ENCODE data around the gene MYBPC1. TPM values are rescaled to one million over a fixed set of nuclear protein-coding genes. Genes with fewer than 3 reads are reported as not detected.

Gene MYBPC1
- polyA plus RNA-seq, 3 donors = 0.39 to 1.7 TPM; not detected in 1

DNA sequence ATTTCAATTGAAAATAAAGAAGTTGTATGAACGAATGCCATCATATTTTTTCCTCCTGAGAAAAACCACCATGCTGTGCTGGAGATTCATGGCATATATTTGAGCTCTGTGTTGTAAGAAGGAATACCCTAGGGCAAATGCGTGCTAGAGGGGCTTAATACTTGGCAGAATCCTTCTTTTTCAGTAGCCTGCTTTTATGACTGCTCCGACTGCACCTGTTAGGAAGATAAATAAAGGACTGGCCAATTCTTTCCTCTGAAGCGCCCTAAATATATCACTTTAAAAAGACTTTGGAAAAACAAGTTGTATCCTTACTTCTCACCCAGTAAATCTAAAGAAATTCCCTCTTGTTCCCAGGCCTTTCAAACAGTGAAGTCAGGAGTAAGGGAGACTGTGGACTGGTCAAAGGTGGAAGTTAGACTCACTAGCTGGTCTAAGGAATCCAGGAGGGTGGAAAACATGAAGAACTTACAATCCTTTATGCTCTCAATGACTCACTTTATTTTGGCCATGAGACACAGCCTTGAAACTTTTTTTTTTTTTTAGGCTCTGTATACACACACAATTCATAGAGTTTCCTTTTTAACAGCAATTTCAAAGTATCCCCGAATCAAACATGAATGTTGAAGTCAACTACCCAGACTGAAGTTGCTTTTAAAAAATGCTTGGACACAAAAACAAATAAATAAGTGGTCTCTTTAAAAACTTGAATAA is 5.2 kb downstream of the MYBPC1 start:
- no peak for DNase-seq

DNA sequence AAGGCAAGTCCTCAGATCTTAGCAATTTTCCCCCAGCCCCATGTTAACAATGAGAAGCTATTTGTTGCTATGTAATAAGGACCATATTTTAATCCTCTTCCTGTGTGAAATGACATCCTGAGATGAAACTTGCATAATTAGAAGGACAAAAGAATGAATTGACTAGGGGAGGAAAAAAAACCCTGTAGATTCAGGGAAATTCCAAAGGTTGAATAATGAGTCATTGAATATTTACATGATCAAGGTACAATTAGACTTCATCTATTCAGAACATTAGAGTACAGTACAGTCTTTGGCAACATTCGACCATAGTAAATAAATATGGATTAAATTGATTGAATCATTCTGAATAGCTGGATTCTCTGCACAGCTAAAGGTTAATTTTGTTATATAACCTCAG is 9.4 kb downstream of the MYBPC1 start:
- no peak for DNase-seq

DNA sequence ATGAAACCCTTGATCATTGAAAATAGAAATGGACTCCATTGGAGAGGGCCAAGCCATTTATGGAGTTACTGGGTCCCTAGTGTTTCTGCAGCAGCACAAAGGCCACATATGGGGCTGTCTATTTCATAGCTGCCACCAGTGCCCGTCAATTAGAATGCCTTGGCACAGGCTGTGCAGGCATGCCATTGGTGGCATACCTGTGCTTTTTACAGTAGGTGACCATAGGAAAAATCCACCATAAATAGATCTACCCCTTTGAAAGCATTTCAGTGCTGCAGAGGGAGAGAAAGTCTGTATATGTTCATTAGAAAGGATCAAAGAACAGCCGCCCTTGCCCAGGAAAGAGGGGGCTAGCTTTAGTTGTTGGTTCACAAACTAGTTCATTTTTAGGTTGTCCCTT is 13.1 kb downstream of the MYBPC1 start:
- no peak for DNase-seq

DNA sequence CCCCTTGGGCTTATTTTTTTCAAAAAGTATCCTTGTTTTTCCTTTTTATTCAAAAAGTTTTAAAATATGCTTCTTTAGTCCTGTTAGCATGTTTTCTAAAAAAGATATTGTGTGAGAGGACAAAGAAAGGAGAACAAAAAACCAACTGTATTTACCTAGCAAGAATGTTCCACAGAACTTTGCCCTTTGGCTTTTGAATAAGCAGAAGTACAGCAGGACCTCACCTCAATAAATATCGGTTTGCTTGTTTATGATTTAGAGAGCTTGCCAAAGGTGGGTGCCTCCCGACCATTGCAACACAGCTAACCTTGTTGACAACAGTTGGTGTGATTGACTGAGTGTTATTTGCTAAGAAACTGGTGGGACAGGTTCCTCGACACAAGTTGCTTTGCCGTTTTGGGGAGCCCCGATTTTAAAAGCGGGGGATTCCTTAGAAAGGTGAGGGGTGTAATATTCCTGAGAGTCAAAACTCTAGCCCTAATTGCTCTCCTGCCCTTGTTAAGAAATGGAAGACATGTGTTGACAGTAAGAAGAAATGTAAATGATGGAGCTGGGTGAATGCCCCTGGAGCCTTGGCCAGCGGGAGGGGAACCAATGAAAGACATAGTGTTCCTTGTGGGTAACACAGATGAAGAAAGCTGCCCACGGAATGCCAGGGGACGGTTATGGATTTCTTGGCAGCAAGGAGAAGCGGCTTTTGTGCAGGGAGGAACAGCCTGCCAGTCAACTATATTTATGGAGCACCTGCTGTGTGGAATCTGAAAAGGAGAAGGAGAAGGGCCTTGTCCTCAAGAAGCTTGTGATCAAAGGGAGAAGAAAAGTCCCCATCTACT is 13.7 kb downstream of the MYBPC1 start:
- DNase-seq = no peak

DNA sequence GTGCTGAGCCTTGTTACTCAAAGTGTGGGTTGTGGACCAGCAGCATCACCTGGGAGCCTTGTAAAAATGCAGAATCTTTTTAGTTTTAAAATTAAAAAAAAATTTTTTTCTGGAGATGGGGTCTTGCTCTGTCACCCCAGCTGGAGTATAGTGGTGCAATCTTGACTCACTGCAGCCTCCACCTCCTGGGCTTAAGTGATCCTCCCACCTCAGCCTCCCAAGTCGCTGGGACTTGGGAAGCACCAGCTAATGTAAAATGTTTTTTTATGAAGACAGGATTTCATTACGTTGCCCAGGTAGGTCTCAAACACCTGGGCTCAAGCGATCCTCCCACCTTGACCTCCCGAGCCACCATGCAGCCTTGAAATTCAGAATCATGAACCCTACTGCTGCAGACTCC is 14.4 kb downstream of the MYBPC1 start:
- no peak for DNase-seq

DNA sequence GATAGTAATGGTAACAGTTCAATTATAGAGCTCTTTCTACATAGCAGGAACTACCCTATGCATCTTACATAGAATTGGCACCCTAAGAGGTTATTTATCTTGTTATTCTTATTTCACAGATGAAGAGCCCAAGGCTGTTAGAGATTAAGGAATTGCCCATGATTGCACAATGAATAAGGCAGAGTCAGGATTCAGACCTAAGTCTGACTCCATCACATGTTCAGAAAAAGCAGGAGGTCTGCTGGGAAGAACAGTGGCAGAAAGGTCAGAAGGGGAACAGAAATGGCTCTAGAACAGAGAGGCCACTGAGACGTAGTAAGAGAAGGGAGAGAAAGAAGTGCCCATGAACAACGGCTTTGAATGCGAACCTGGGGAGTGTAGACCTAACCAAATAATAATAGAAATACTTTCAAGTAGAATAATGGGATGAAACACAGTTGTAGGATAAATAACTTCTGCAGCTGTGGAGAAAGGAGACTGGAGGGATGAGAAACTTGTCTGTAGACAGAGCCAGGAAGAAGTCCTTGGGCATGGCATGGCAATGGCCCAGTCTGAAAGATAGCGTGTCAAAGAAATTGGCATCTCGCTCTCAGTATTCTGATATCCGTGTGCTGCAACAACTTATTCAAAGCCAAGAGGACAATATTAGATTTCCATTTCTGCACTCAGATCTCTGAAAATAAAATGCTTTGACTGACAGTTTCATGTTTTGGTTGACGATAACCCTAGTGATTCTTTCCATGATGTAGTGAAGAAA is 17.6 kb downstream of the MYBPC1 start:
- DNase-seq = no peak

DNA sequence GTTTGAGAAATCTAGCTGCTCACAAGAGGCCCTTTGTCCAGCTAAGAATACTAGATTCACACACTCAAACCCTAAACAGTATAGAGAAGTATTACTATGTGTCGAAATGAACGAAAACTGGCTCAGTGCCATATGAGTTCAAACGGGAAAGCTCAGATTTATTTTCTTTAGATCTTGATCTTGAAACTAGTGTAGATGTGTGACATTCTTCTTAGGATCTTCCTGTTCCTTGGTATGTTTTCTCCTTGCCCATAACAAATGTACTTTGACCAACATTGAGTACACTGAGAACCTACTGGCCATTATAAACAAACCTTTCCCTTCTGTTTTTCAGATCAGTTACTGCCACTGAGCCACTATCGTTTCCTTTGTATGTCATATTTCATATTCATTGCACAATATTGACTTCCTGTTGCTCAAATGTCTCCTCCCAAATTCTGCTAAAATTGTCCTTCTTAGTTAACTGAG is 21.3 kb downstream of the MYBPC1 start:
- DNase-seq = no peak

DNA sequence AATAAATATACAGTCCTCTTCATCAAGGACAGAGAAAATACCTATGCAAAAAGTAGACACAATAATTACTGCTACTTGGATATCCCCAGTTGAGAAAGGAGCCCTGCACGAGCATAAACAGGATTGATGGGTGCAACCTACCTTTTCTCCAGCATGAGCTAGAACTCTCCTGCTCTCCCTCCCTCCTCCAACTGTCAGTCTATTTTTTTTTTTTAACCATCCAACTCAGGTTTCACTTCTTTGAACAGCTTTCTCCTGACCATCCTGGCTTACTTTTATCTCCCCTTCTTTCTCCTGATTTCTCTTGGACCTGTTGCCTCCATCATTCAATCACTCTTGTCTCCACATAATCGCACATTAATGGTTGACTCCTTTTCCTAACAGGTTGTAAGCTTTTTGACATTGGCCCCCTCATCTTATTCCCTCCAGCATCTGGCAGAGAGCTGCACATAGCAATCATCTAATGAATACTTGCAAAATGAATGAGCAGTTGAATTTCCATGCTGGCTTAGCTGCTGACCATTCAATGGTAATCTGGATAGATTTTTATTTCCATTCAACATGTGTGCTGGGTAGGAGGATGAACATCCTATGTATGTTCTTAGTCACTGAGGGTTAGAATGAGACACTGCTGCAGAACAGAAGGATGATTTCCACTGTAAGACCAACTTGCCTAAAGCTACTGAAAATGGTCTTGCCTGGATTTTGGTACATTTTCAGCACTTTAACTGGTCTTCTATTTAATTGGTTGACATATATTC is 24.4 kb downstream of the MYBPC1 start:
- DNase-seq = no peak

DNA sequence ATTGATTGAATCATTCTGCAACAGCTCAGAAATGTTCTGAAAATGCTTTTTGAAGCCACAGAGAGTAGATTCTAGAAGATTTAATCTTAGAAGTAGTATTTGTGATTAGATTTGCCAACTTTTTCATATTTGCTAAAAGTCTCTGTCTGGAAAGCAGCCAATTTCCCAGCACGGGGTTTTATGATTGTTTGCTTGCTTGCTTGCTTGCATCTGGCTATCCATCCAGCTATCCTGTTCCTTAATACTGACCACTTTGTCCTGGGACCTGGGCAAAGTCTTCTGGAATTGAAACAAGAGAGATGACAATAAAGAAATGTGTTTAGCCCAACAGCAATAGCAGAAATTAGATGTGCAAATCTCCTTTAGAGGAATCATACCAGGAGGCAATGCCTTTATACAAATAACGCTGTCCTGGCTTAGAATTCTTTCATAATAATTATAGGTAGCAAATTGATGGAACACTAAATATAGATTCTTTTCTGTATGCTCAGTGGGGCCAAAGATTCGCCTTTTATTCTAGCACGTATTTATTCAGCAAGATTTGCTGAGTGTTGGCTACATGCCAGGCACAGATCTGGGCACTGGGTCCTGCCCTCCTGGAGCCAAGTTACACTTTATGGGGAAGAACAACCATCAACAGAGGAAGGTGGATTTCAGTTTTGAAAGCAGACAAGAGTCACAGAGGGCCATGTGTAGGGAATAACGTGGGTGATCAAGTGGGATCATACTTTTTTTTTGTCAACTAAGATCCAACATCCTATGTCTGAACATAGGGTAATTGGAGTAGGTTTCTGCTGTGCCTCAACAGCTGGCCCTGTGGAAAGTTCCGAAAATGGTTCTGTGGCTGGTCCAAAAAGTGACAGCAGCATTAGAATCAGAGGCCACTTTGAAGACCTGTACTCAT is 25.3 kb downstream of the MYBPC1 start:
- DNase-seq = no peak

DNA sequence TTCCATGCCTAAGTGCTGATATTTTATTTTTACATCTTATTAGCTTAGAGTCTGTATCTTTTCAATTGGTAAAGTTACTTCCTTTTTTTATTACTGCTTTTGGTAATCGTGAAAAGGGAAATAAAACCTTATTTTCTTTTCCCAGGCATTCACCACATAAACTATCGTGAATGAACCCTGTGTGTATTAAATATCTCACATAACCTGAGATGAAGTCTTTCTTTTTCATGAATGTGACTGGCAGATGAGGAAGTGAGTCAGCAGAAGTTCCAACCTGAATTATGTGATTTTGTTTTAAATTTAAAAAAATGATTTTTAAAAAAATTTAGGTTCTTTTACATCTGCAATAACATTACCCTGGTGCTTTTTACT is 26.0 kb downstream of the MYBPC1 start:
- DNase-seq = no peak

DNA sequence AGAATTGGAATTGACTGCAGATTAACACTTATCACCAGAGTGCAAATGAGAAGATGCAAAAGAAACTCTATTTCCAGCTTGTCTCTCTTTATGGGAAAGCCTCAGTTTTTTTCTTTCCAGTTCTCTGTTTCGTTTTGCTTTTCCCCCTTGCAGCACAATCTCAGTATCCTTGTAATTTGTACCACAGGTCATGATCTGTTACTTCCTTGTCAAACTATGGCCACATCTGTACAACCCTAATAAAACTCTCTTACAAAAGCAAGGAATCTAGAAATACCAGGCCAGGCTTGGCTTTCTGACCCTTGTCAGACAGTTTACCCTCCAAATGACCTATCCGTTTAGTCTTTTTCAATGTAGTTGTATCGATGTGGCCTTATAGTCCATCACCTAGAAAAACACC is 33.9 kb downstream of the MYBPC1 start:
- DNase-seq = no peak

DNA sequence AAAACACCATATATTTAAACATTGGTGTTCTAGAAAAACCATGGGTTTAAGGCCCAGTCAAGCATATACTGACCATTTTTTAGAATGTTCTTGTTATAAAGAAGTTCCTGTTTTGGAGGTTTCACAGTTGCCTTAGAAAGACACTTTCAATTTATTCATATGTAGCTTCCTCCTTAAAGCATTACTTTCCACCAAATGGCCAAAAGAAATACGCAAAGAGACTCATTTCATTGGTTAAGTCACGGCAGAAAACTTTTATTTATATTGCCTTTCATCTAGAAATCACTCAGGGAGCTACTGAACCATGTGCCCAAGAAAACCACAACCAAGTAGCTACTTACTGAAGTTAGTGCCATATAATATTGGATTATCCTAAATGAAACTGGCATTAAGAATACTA is 40.0 kb downstream of the MYBPC1 start:
- no peak for DNase-seq

DNA sequence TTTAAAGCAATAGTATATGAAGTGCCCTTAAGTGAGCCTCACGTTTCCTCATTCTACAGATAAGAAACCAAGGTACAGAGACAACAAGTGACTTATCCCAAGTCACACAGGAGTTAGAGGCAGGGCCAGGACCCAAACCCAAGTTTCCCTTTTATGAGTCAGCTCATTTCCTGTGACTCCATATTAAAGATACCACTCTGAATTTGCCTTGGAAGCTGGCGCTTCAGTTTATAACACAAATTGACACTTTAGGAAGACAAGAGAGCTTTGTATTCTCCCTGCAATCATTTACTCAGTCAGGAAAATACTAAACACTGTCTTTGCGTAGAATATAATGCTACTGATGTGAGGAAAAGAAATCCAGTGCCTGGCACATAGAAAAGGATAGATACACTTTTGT is 43.2 kb downstream of the MYBPC1 start:
- DNase-seq = no peak

DNA sequence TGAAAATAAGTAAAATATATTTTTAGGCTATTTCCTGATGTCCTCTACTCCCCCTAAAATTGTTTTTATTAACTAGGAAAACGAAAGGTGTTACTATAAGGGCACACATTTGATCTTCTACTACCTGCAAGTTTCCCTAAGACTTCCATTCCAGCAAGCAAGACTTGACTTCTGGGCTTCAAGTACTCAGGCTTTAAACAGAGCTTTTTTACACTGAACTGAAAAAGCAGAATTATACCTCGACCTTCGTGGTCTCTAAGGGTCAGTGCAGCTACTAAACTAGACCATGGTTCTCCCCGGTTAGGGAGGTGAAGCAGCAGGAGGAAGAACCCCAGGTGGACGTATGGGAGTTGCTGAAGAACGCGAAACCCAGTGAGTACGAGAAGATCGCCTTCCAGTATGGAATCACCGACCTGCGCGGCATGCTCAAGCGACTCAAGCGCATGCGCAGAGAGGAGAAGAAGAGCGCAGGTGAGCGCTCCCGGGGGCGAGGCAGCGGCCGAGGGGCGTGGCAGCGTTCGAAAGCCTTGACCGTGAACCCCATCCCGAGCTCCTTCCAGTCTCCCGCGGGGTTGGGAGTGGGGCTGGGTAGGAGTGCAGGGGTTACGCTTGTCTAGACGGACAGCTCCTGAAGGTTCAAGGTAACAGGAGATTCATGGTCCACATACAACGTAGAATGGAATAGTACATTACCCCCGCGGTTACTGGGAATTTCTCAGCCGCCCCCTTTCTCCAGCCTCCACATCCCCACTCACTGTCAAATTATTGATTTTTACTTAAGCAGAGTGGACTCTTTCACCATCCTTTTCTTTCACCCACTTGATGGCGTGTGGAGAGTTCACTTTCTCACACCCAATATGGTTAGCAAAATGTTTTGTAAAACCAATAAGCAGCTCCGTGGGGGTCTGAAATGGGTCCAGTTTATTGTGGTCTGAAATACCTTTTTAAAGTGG is 47.6 kb downstream of the MYBPC1 start:
- DNase-seq = peak; percentile 26

DNA sequence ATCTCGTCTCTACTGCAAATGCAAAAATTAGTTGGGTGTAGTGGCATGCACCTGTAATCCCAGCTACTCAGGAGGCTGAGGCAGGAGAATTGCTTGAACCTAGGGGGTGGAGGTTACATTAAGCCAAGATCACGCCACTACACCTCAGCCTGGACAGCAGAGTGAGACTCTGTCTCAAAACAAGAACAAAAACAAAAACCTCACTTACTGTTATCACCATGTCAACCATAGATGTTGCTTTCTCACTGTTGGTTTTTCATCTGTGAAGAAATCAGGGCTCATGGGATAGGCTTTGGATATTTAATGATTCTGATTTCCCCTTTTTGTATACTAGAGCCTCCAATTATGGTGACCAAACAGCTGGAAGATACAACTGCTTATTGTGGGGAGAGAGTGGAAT is 52.9 kb downstream of the MYBPC1 start:
- no peak for DNase-seq

DNA sequence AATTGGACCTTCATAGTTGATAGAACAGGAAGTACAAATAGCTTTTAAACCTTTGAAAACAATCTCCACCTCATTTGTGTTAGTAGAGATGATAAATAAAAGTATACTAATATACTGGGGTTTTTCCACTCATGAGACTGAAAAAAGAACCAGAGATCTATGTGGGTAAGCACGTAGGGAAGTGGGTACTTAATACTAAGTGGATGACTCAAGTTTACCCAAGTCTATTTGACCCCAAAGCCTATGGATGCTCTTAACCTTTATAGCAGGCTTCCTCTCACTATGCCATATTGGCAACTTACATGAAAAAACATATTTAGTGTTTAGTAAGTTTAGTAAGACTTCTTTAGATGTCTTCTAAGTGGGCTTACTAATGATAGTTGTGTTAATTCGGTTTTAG is 53.4 kb downstream of the MYBPC1 start:
- no peak for DNase-seq

DNA sequence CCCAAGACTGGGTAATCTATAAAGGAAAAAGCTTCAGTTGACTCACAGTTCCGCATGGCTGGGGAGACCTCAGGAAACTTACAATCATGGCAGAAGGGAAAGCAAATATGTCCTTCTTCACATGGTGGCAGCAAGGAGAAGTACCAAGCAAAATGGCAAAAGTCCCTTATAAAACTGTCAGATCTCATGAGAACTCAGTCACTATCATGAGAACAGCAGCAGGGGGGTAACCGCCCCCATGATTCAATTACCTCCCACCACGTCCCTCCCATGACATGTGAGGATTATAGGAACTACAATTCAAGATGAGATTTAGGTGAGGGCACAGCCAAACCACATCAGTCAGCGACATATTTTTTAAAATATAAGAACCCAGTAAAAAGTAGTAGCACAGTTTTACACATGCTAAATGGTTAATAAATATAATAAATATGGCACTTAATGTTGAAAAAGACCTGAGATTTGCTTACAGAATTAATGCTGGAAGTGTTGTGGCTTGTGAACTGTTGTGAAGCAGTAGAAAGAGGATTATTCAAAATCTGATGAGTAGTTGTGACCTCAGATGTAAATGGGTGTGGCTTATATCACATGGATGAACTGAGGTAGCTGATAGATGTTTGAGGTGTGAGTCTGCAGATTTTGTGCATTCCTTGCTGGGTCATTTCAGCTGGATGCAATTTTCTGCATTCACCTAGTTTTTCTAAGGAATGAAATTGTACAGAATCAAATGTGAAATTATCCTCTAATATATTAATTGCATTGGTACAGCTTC is 55.8 kb downstream of the MYBPC1 start:
- no peak for DNase-seq

DNA sequence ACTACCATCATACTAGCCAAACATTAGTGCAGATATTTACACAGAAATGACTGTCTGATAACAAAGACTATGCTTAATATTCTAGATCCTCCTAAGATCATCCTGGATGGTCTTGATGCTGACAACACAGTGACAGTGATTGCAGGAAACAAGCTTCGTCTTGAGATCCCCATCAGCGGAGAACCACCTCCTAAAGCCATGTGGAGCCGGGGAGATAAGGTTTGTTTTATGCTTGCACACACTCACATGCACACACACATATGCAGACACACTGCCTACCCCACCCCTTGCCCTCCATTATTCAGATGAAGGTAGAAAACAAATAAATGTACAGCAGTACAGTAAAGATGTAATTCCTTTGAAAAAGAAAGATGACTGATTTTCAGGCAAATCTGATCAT is 58.3 kb downstream of the MYBPC1 start:
- no peak for DNase-seq

DNA sequence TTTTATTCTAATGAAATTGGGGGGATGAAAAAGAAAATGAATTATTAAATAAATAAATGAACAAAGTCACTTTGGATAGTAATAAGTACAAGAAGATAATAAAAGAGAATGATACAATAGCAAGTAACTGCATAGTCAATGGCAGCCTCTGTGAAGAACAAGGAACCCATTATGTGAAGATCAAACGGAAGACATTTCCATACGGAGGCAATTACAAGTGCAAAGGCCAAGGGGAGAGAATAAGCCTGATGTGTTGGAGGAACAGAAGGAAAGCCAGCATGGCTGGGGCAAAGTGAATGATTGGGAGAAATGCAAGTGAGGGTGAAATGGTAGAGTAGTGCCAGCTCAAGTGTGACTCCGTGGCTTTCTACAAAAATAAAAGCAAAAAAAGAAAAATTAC is 58.7 kb downstream of the MYBPC1 start:
- DNase-seq = no peak
